Stimulated activated CD8-positive, alpha-beta memory T cell treated with anti-CD3 and anti-CD28 coated beads, Interleukin-7, amount 100 ng/mL, for 24 hours (primary cell): Measurements from ENCODE around the gene MTARC1.

Experiments used
- DNase-seq: peaks from one replicate; pipeline ENCODE4 v3.0.0-alpha.2; 2020; ENCODE audit warnings: low read depth

The MTARC1 gene

GRCh38 chr1:220806408-220806807, 19.7 kb downstream of the MTARC1 start:
- DNase-seq = no peak

GRCh38 chr1:220807726-220808125, 21.0 kb downstream of the MTARC1 start:
- DNase-seq = no peak

GRCh38 chr1:220808345-220809186, 21.9 kb downstream of the MTARC1 start:
- DNase-seq = no peak

DNA sequence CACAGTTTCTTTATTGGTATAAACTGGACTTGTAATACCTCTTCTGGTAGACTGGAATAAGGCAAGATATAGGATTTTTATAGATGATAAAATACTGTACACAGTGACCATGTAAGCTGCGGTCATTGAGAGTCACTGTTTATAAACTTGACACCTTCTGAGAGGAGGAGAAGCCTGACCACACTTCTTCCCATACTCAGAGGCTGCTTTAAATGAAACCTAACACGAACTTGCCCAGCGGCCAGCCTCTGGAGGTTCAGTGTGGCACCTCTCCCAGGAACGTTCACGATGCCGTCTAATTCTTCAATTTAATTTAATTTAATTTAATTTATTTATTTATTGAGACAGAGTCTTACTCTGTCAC, 22.5 kb downstream of the MTARC1 start:
- DNase-seq = no peak

- DNase-seq = no peak
Observed at GRCh38 chr1:220809704-220810103, 23.0 kb downstream of the MTARC1 start.

- peak; percentile 50 for DNase-seq
Observed at GRCh38 chr1:220810179-220810653, 23.5 kb downstream of the MTARC1 start.

- DNase-seq = no peak
Observed at GRCh38 chr1:220810963-220811362, 24.2 kb downstream of the MTARC1 start.

GRCh38 chr1:220811695-220812094, 25.0 kb downstream of the MTARC1 start:
- no peak for DNase-seq

DNA sequence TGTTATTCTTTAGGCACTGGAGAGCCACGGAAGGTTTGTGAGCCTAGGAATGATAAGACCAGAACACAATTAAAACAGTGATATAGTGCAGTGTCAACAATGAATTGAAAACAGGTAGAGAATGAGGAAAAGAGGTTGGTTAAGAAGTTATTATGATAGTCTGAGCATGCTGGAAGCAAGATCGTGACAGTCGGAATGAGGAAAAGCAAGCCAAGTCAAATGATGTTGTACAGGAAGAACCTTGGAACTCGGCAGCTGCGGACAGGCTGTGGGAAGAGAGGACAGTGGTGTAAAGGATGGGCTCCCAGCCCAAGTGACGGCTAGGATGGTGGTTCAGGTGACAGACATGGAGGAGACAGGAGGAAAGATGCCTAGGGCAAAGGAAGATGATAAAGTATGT, 25.6 kb downstream of the MTARC1 start:
- DNase-seq = no peak

DNA sequence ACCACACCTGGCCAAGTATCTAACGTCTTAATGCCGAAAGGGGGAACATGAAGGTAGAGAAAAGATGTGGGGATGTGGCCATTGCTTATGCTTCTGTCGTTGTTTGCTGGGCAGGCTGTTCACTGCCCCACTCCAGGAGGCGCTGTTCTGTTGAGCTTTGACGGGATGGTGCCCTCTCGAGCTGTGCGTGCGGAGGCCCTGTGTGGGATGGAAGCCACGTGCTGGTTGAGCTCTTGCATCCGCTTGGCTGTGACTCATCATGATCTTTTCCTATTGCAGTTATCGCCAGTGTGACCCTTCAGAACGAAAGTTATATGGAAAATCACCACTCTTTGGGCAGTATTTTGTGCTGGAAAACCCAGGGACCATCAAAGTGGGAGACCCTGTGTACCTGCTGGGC, 26.3 kb downstream of the MTARC1 start:
- no peak for DNase-seq

GRCh38 chr1:220815409-220815808, 28.7 kb downstream of the MTARC1 start:
- DNase-seq = no peak

DNA sequence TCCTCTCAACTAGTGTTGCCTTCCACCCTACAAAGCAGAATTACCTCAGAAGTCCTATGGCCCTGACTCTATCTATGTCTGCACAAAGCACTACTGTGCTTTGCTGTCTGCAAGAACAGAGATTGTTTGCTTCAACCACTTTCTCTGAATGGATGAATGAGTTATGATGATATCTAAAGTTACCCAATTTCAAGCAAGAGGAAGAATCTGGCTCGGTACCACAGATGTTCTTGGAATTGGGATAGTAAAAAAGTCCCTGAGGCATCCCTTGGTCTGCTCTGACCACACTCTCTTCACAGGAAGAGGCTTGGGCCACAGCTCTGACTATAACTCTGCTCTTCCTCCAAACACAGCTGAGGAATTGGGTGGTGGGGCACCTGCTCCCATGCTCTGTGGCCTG, 31.2 kb downstream of the MTARC1 start:
- DNase-seq = no peak

GRCh38 chr1:220818421-220819173, 31.9 kb downstream of the MTARC1 start:
- no peak for DNase-seq

DNA sequence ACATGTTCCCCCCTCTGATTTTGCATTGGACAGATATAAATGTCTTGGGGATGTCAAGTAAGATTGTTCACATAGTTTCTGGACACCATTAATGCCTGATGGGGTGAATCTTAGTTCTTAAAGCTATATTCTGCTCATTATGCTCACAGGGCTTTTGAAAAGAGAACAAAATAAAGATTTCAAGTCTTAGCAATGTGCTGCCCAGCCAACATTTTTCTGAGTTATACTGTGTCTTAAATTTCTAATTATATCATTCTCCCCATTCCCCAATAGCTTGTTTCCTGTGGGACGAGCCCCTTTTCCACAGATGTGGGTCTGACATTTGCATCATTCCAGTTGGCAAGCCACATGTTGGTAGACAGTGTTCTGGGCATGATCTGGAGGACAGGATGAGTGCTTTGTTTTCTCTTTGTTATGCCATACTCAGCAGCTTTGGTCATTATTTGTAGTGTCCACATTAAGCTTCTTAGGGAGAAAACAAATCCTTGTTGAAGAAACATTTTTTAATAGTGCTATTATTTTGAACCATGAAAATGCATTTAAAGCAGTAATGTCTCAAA, 32.8 kb downstream of the MTARC1 start:
- DNase-seq = no peak

DNA sequence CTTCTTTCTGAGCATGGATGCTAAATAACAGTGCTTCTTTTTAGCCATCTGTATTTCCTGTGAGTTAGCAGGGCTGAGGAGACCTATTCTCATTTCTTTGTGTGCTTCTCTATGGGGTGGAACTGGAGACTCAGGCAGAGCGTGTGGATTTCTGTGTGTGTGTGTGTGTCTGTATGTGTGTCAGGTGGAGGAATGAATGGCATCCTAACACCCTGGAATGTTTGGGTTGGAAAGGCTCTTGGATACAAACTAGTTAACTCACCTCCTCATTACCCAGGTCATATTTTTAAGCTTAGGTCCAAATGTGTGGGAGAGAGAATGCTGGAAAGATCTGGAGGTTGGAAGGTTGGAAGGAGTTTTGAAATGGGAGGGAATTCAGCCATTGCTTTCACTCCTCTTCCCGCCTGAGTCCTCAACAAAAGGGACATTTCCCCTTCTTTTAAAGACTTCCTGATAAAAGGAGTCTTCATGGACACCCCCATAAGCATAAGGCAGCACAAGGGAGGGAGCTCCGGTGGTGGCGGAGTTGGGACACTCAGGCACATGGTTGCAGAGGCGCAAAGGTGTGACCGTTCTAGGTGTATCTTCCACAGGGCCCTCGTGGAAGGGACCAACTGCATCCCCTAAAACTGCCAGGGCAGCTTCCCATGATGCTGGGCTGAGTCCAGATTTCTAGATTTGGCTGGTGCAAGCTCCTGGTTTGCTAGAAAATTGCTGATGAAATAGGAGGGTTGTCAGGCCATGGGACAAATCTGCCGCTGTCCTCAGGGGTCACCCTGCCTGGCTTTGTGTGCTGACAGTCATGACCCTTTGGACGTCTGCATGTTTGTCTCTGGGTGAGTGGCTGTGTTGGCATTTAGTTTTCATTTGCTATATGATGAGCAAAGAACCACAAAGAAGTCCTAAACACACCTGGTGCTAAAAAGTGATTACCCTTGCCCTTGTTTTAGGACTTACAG, 37.6 kb downstream of the MTARC1 start:
- no peak for DNase-seq

DNA sequence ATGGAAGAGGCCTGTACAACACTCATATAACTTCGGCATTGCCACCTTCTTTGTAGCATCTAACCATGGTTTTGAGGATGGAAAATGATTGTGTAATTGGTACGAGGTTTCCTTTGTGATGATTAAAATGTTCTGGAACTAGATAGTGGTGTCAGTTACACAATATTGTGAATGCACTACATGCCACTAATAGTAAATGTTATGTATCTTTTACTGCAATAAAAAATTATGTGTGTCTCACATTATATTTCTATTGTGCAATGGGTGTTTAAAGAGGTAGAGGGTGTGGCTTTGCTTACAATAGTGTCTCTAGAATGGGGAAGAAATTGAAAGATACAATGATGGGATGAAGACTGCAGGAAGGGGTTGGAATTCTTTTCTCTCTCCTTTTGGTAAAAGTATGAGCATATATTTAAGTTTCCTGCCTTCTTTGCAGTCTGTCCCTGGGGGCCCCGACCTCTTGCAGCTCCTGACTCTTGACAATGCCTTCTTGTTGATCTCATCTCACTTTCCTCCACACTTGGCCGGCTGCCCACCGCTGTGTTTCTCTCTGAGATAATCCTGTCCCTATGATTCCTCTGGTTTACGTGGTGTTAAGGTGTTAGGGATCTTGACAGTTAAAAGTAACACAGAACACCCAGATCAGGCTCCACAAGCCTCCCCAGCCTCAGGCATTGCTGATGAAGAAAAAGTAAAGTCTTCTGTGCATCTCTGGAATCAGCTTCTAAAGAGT, 39.3 kb downstream of the MTARC1 start:
- no peak for DNase-seq

GRCh38 chr1:220826729-220827128, 40.0 kb downstream of the MTARC1 start:
- no peak for DNase-seq

DNA sequence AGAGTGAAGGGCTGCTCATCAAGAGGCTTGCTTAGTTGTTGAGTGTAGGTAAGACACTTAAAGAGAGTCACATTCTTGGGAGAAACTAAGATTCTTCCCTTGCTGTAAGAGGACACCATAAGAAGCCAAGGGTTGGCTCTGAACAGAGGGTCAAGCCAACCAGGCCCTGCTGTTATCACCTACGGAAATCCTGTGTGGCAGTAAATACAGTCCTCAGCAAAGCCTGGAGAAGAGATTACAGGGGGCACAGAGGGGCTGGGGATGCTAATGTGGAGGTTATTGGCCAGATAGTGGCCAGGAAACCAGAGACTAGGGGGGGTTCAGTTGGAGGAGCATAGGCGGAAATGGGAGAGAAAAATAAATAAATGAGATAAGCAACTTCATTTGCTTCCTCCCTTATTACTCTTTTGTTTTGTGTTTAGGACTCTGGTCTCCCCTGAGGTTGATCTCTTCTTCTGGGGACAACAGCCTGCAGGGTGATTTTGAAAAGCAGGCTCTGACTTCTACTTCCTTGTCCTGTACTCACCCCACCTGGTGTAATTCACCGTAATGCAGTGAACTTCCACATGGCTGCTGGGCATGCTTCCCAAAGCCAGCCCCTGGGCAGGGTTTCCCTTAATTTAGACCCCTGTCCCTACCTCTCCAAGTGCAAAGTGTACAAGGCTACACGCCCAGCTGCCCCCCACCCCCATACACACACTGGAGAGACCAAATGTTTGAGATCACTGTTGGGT, 40.9 kb downstream of the MTARC1 start:
- no peak for DNase-seq

- no peak for DNase-seq
Observed at GRCh38 chr1:220828179-220828490, 41.4 kb downstream of the MTARC1 start.

DNA sequence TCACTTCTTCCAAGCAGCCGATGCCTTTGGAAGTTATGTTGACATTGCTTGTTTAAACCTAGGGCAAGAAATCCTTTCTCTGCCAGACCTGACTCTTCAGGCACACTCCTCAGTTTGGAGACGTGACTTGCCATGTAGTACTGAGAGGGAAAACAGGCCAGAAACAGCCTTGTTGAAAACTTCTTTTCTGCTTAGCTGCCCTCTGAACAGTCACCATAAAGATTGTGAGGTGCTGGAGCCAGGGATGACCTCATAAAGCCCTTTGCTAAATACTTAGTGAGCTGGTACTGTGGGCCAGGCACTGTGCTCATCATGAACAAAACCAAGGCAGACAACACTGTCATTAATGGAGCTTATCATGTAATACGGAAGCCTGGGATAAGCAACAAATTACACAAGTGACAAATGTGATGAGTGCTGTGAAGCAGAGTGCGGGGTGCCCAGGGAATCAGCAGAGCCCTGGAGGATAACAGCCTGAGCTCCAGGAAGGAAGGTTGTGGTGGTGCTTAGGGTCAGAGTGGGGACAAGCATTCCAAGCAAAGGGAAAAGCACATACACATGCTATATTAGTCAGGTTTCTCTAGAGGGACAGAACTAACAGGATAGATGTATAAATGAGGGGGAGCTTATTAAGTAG, 42.4 kb downstream of the MTARC1 start:
- no peak for DNase-seq
